Measurements from ENCODE around the gene SLC44A3.

GRCh38 chr1:94778808-94779207, 41.3 kb upstream of the SLC44A3 start:
- no peak for TF ChIP-seq EP300 (IDR thresholded peaks at IDR 0.05; ENCODE audit: borderline replicate concordance in 1 of 2, low read depth in 2 of 2, low read length in 2 of 2)
- TF ChIP-seq GABPA (IDR thresholded peaks at IDR 0.05; ENCODE audit: borderline replicate concordance, insufficient read depth, low read length), result no peak
- TF ChIP-seq RFX5 (IDR thresholded peaks at IDR 0.05; ENCODE audit: borderline replicate concordance, low read depth, low read length), result no peak
- TF ChIP-seq JUND (IDR thresholded peaks at IDR 0.05; ENCODE audit: low read length), result no peak
- TF ChIP-seq TEAD4 (IDR thresholded peaks at IDR 0.05; ENCODE audit: low read depth, low read length), result no peak
- no peak for TF ChIP-seq POLR2AphosphoS5 (IDR thresholded peaks at IDR 0.05; ENCODE audit: low read depth, low read length)
- TF ChIP-seq ATF3 (IDR thresholded peaks at IDR 0.05; ENCODE audit: insufficient read depth, low read depth, low read length), result no peak
- no peak for TF ChIP-seq CTCF (IDR thresholded peaks at IDR 0.05; ENCODE audit: control extremely low read depth in 1 of 3, insufficient read depth in 1 of 3, low read depth in 1 of 3, low read length in 3 of 3)

Measured in H1 (cell line).